GM19397 (cell line): ENCODE results near the gene PAPPA.

Experiments
- ATAC-seq: cut with Tn5 transposase; IDR thresholded peaks from one replicate; pipeline ENCODE4 v1.9.1; 2021; ENCODE audit warnings: mild to moderate bottlenecking, moderate library complexity; ENCODE audit not compliant: unreplicated experiment

The PAPPA gene

DNA sequence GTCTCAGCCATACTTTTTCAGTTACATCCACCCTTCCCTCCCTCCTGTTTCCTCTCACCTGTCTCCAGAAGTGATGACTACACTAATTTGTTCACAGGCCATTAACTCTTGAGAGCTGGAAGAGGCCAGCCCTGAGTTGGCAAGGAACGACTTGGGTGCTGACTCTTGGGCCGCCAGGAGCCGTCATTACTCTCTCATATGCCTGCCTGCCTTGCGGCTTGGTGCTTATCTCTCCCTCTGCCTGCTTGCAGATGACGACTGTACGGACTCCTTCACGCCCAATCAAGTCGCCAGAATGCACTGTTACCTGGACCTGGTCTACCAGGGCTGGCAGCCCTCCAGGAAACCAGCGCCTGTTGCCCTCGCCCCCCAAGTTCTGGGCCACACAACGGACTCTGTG is 66.1 kb downstream of the PAPPA start:
- no peak for ATAC-seq

DNA sequence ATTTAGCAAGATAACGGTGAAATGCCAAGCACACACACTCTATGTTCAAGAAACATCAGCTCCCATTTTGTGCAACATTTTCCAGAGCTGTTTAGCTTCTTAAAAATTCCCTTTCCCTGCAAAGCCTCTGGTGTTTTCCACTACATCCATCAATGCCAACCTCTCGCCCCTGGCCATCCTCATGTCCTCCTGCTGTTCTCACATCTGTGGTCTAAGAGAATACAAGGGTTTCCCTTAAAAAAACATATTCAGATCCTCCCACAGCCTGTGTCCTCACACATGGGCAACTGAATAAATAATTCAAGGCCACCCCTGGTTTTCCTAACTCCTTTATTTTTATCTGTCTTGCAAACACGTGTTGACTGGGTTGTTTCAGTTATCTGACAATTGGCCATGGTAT is 70.3 kb downstream of the PAPPA start:
- ATAC-seq, result no peak

DNA sequence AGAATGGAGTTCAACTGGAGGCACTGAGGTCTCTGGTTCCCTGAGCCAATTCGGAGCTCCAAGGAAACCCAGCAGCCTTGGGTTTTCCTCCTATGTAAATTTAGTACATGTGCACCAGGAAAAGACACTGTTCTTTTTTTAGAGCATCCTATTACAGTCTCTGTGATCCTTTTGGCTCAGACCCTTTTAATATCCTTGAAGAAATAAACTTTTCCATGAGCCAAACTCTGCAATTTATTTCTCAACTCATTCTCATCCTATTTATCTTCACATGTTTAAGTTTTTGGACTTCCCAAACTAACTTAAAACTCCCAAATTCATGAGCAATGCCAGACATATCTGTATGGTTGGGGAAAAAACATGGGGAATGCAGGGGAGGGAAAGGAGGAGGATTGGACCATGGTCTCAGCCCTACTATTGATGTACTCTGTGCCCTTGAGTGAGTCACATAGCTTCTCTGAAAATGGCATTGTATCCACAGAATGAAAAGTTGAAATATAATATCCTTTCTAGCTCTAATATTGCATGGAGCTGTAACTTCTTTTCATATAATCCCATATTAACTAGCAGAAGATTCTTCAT is 76.6 kb downstream of the PAPPA start:
- ATAC-seq, result no peak

DNA sequence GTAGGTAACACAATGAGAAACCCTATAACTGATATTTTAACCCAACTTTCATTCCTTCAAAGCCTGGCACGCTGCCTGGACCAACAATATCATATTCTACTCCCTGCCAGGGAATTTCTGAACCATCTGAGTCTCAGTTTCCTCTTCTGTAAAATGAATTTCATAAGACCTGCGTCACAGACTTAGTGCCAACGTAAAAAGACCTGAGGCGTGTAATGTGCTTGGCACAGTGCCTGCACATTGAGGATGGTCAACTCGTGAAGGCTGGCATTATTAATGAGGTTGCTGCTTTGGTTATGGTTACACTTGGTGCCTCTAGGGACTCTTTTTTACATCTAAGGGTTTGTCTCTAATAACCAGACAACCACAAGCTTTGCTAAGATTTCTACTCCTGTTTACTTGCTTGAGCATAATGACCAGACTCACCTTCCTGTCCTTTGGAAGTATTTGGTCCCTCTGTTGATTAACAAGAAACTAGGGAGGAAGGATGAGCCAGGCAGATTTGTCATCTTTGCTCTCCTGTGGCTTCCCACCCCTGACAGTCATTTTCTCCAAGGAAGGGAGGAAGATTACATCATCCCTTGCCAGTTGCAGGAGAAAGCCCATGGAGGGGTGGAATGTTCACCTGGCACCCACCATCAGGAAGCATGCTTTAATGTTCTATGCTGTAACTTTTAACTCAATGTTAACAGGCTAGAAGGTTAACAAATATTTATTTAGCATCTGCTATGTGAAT is 79.0 kb downstream of the PAPPA start:
- ATAC-seq, result no peak

DNA sequence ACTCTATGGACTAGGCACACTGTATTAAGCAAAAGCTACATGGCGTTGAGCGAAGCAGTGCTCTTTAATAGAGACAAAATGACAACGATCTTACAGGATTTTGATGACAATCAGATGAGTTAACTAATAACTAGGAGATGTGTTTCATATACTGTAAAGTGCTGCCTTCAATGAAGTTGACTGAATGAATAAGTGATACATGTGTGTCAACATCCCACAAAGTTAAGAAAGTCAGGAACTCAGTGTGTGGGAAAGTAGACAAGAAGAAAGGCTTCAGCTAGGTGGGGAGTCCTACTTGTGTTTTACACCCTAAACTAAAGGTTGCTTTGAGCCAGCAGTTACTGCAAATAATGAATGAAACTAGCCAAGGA is 79.6 kb downstream of the PAPPA start:
- no peak for ATAC-seq

DNA sequence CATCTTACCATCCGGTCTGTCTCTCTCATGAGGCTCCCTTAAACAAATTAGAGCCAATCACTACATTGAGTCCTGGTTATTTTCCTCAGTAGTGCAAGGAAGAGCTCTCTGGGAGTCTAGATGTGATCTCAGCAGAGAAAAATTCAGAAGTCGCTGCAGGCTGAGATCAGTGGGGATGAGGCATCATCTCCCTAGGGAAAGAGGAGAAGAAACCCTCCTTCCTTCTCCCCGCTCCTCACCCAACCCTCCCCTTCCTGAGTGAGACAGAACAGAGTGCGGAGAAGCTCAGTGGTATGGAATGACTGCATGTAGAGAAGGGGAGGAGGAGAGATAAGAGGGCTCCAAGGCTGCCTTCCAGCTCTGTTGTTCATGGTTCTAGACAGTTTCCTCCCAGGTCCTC is 80.5 kb downstream of the PAPPA start:
- ATAC-seq, result no peak

DNA sequence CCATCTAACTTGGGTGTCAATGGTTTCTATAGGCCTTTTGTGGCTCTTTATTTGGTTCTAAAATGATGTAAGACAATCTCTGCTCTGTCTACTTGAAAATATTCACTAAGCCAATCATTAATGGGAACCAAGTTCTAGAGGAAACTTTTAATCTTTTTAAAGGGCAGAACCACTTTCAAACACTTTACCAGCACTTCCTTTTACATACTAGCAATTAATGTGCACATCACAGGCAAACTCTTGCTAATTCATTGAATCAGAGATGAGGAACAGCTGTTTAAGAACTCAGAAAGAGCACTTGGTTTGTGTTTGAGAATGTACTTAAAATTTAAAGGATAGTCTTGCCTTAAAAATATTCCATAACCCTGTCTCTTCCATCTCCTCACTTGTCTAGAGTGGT is 83.4 kb downstream of the PAPPA start:
- no peak for ATAC-seq

DNA sequence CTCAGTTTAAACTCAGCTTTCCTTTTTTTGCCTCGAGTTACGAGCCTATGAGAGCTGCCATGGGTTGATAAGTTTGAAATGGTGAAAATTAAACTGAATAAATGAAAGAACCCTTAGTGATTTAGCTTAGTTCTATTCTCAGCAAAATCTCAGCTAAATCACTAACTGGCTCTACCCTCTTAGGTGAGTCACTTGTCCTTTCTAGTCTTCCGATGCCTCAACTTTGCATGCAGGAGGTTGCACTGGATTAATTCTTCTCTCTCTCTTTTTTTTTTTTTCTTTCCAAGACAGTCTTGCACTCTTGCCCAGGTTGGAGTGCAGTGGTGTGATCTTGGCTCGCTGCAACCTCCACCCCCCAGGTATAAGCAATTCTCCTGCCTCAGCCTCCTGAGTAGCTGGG is 83.9 kb downstream of the PAPPA start:
- no peak for ATAC-seq

DNA sequence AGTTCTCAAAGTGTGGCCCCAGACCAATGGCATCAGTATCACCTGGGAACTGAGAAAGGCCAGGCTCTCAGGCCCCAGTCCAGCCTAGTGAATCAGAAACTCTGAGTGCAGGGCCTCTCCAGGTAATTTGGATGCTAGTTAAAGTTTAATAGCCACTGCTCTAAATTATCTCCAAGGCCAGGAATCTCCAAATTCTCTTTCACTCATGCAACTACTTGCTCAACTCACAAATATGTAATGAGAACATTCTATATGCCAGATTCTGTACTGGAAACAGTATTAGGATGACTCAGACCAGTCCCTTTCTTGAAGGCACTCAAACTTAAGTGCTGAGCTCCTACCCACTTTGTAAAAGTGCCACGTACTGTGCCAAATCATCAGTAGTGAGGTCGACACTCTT is 84.6 kb downstream of the PAPPA start:
- ATAC-seq, result no peak

DNA sequence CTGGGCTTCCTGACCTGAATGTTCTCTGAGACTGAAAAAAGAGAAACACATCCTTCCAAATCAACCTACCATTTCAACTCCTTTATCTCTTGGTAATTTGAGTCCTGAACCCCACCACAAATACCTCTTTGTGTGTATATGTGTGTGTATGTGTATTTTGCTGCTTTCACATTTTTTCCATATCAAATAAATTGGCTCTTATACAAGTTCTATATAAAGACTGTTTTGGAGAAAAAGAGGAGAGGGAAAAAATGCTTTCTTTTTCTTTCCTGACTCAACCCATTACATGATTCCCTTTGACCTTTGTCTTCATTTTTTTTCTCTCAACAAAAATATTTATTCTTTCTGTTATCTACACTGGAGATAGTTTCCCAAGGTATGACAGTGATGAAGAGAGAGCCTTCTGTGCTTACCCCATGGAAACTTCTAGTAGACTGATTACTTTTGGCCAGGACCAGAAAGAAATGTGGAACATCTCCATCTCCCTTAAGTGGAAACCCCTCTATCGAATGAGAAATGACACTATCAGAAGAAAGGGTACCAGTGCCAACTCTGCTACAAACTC is 85.3 kb downstream of the PAPPA start:
- ATAC-seq, result no peak

DNA sequence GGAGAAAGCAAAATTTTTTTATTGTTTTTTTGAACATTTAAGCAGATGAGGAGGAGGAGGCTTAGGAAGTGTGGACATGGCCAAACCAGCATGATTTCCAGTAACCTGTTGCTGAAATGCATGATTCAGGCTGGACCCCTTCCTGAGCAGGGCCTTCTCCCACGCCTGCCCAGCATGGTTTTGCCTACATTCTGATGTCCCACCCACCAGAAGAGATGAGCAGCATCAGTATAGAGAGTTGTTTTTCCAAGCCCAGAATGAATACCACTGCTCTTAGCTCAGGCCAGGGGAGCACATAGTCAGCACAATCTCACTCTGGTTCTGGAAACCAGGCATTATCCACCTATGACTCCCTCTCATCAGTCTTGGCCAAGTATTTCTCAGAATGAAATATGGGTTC is 90.1 kb downstream of the PAPPA start:
- ATAC-seq, result no peak

DNA sequence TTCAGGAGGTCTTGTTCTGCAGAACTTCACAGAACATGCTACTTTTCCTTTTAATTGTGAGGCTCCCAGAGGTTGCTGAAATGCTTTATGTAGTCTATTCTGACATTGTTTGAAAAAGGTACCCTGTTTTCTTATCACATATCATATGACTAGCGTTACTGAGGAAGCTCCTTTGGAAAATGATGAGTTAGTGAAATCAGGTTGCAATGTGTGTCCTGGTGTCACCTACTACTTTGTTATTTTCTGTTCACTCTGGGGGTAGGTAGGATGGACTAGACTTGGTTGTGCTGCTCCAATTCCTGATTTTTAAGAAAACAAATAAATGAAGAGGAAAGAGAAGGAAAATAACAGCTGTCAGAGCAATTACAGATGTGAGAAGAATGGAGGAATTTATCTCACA is 93.7 kb downstream of the PAPPA start:
- ATAC-seq, result no peak

DNA sequence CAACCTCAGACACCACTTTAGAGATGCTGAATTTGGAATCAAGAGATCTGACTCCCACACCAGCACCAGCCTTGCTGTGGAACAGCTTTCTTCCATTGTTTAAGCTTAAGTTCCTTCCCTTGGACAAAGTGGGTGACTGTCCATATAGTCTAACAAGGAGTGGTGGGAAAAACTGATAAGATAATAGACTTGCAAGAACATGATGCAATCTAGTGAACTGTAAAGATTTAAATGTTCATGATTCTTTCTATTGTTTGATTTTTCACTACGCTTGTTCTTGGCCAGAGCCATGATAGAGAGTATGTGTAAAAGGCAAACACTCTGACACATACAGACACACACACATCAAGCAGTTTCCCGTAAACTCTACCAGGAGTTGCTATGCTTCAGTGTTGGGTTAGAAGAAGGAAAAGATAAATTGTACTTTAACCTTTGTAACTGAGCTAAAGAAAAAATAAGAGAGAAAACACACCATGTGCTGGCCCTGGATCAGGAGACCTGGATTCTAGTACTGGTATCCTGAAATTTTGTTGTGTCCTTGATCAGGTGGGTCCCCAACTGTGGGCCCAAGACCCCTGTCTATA is 94.3 kb downstream of the PAPPA start:
- no peak for ATAC-seq

DNA sequence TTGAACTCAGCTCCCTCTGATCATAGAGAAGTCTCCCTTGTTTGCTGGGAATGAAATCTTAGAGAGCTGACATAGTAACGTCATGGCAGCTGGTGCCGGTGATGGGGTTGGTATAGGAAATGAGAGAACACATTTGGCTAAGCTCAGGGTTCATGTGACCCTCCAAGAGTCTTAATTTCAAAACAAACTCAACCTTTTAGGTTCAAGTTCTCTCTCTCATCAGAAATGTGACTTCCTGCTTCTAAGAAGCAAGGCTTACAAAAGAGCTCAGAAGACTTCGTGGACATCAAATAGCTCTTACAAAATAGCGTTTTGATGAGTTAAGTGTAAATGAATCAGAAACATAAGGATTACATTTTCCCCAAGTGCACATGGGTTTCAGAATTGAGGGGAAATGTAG is 97.3 kb downstream of the PAPPA start:
- ATAC-seq, result no peak

DNA sequence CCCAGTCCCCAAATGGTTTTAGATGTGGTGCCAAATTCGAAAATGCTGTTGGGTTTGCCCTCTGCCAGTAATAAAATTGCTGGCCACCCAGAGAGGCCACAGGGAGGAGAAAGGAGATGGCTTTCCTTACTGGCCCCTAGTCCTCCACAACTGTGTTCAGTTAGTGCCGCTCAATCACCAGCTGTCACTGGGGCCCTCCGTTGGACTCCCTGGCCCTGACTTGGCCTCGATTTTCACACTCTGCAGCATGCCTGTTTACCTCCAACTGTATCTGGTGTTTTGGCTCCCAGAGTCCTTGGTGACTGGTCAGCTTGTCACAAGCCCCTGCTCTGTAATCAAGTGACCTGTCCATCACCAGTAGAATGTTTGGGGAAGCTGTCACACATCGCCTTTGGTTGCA is 97.8 kb downstream of the PAPPA start:
- no peak for ATAC-seq

DNA sequence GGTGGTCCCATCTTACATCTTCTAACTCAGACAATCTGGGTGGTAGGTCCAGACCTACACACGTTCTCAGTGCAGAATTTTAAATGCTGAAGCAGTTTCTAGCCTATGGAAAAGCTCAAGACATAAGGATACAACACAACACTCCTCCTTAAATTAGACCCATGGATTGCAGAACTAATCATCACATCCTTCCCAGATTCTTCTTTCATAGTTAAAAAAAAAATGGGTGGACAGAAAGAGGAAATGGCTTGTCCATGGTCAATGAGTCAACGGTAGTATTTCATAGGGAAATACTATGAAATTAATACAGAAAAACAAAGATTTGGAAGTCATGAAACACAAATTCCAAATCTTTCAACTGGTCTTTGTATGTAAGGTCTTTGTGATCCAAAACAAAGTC is 106.9 kb downstream of the PAPPA start:
- no peak for ATAC-seq

DNA sequence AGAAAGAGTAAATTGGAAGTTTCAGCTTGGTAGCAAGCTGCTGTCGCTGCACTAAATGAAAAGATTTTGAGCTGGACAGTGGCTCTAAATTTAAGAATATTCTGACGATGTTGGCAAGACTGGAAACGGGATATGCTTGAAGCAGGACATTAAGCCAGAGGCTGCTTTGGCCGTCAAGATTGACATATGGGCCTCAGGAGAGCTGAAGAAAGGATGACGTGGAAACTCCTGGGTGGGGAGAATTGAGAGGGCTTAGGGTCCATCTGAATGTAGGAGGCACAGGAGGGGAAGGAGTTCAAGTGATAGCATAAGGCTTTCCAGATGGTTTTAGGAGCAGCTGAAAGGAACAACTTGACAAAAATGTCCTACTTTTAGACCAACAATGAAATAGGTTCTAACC is 108.9 kb downstream of the PAPPA start:
- no peak for ATAC-seq

DNA sequence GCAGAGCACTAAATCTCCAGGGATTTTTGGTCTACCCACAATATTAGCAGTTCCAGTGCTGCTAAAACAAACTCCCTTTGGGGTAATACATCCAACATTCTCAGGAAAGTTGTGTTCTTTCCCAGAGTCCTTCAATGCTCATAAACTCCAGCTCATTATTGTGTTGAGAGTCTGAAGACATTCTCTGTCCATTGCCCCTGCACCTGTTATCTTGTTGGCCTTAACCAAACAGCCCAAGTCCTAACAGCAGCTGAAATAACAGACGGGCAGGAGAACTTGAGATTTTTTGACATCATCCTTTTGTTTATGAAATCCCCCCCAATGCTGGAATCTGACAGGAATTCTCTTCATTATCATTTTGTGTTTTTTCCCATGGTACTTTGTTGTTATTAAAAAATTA is 110.8 kb downstream of the PAPPA start:
- ATAC-seq, result no peak

DNA sequence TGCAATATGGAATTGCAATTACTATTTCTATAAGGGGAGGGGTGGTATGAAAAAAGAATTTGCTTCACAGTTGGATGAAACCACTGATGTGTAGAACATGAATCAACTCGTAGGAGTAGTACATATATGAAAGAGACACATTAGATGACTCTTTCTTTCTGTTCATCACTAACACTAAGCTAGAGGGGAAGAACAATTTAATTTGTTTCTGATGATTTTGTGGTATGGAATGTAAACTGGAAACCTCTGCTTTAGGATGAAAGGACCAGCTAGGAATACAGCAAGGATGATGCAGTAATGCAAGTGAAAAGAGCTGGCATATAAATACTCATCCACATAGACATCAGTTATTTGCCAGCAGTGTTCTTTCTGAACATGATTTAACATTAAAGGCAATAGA is 113.4 kb downstream of the PAPPA start:
- ATAC-seq, result no peak

DNA sequence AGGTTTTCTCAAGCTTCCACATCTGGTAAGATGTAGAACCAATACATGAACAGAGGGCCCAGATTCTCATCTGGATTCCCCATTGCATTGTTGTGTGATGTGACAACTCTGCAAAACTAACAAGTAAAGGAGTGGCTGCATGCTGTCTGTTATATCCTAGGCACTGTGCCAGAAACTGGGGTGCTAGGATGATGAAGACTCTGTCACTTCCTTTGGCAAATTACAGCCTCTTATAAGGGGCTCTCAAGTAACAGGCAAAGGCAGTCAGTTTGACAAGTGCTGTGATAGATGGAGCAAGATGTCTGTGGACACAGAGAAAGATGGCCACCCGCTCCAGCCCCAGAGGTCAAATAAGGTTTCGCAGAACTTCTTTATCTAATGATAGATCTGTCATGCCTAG is 115.7 kb downstream of the PAPPA start:
- ATAC-seq, result no peak

DNA sequence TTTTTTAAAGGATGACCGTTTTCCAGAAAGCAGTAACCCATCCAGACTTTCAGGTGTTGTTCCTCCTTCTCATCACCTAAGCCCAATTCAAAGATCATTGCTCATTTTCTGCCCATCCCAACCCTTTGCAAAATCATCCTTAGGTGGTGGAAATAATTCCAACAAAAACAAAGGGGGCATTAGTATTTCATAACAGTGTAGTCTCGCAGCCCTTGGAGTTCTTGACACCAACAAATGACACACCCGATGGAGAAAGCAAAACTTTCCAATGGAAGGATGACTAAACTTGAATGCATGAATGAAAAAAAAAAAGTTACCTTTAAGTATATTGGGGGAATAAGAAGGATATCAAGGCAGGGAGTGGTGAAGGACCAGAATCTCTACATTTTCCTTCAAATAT is 117.0 kb downstream of the PAPPA start:
- ATAC-seq, result no peak

DNA sequence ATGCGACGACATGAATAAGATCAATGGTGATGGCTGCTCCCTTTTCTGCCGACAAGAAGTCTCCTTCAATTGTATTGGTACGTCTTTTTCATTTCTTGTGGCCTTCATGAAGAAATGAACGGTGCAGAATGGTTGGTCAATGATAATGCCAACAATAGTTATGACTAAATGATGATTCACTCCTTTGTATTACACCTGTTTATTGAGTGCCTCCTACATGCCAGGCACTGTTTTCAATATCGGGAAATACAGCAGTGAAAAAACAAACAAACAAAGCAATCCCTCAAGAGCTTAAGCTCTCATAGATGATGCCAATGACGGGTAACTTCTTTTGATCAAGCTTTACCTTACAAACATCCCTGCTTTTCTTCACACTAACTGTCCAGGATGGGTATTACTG is 117.7 kb downstream of the PAPPA start:
- no peak for ATAC-seq
